Astrocyte of the cerebellum (primary cell): ENCODE data around the gene STBD1.
"Not testable (repeated sequence)": the region's sequence is repeated elsewhere in the genome, so short reads cannot be mapped to it uniquely, and the experiment has no call there.

Experiments used
- DNase-seq: peaks from one replicate; pipeline ENCODE4 v3.0.0-alpha.2; 2011; ENCODE audit warnings: low read depth
- H3K4me3 ChIP-seq: 2 replicates; pipeline ENCODE4 v1.5.1; 2011; ENCODE audit warnings: mild to moderate bottlenecking, low read depth, low read length, moderate library complexity
- CTCF ChIP-seq: IDR thresholded peaks from 2 replicates; pipeline ENCODE4 v1.5.1; 2012; ENCODE audit warnings: low read length, low read depth, moderate library complexity, mild to moderate bottlenecking; ENCODE audit errors: missing control alignments
- in situ Hi-C: cut with HindIII; loops from 2 replicates; pipeline ENCODE4 v1.10.0; 2017; ENCODE audit warnings: low sequenced_read_pairs

Gene STBD1

DNA sequence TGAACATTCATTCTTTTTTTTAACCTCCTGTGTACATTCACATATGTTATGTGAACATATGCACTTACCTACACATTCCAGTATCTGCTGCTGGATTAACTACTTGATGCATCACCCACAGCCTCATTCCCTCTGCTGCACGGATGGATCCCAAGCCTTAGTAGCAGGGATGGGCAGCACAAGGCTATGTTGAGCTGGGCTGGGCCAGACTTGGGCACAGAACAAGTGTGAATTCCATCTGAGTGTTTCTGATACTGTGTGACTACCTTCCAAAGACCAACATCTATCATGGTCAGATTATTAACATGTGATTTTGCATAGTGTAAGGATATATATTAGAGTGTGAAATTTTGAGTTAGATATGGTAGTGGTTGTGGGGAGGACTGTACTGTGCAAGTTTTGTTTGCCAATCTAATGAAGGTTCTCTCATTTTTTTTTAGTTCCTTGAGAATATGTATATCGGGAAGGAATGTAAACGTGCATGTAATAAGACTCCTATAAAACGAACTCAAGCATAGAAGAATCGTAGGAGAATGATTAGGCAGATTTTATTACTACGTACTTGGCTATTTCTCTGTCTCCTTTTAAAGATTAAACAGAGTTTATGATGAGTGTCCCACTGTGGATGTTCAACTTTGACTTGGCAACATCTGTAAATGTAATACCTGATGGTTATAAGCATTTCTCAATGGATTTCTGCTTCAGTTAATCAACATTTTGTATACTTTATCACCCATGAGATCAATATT, 23.4 kb upstream of the STBD1 start:
- TF ChIP-seq CTCF = no peak
- in situ Hi-C loops = no loop called here
- no peak overlapping the region for H3K4me3 ChIP-seq
- no peak for DNase-seq

GRCh38 chr4:76283900-76284299, 22.6 kb upstream of the STBD1 start:
- no peak for TF ChIP-seq CTCF
- H3K4me3 ChIP-seq = no peak overlapping the region
- no peak for DNase-seq
- in situ Hi-C loops = no loop called here

- DNase-seq, H3K4me3 ChIP-seq, in situ Hi-C loops: not testable (repeated sequence)
Measured at GRCh38 chr4:76287811-76288210, 18.7 kb upstream of the STBD1 start.

DNA sequence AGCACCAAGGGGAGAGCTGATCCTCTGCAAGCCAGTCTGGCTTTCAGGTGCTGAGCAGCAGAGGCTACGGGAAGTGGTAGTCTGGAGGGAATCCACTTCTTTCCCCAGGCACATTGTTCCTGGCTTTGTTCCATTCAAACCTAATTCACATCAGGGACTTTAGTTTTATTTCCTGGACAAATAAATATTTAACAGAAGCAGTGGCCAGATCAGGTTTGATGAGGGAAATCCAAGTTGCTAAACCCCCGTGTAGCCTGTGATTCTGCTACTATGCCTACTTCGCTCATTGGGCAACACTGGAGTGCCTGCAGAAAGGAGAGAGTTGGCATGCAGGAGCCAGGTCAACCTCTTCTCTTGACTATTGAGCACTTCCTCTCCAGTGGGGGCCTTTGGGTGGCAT, 13.8 kb upstream of the STBD1 start:
- H3K4me3 ChIP-seq = no peak overlapping the region
- no peak for DNase-seq
- in situ Hi-C loops = no loop called here
- TF ChIP-seq CTCF = no peak

- TF ChIP-seq CTCF = no peak
- in situ Hi-C loops = no loop called here
Measured at GRCh38 chr4:76293772-76294171, 12.8 kb upstream of the STBD1 start.

DNA sequence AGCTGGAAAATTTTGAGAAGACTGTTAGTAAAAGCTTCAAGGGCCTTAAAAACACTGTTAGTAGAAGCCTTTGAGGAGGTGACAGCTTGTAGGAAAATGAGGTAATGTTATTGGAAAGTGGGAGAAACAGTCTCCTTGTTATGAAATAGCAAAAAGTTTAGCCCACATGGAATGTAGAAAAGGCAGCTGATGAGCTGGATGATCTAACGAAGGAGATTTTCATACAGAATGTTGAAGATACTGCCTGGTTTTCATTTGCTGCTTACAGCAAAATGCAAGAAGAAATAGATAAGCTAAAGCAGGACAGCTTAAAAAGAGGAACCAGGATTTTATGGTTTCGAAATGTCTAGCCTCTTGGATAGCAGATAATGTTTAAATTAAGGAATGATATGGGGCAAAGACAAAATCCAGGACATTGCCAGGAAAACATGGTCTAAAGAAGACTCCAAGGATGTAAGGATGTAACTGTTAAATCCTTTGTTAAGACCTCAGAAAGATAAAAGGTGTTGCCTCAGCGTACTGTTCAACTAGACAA, 10.2 kb upstream of the STBD1 start:
- in situ Hi-C loops = no loop called here
- H3K4me3 ChIP-seq = no peak overlapping the region
- DNase-seq = no peak
- TF ChIP-seq CTCF = no peak

More at GRCh38 chr4:76293772-76294171, 12.8 kb upstream of the STBD1 start:
- no peak overlapping the region for H3K4me3 ChIP-seq
- no peak for DNase-seq

- TF ChIP-seq CTCF = no peak
- no peak overlapping the region for H3K4me3 ChIP-seq
- in situ Hi-C loops = no loop called here
- DNase-seq = no peak
Measured at GRCh38 chr4:76298227-76298626, 8.3 kb upstream of the STBD1 start.
